H7 (cell line): ENCODE results near the gene STYXL1. TPM values are rescaled to one million over a fixed set of nuclear protein-coding genes. Genes with fewer than 3 reads are reported as not detected.
"Not testable (repeated sequence)": the region's sequence is repeated elsewhere in the genome, so short reads cannot be mapped to it uniquely, and the experiment has no call there.

ENCODE experiments used
- DNase-seq: peaks from one replicate; pipeline ENCODE4 v3.0.0; 2012
- H3K27me3 ChIP-seq: 2 replicates; pipeline ENCODE4 v1.6.0; 2011; ENCODE audit warnings: mild to moderate bottlenecking, low read length; ENCODE audit not compliant: control insufficient read depth, insufficient read depth
- H3K36me3 ChIP-seq: replicated peaks from 2 replicates; pipeline ENCODE4 v1.5.1; 2011; ENCODE audit warnings: low read length; ENCODE audit not compliant: control insufficient read depth, insufficient read depth
- H3K4me3 ChIP-seq: 2 replicates; pipeline ENCODE4 v1.5.1; 2011; ENCODE audit warnings: low read depth, mild to moderate bottlenecking, control low read depth, low read length, moderate library complexity; ENCODE audit not compliant: insufficient read depth
- total RNA-seq: library from RNA; depleted of rRNA; stranded (reverse); fragments of >200 nt; shearing (Covaris generic); gene quantifications from 2 replicates; pipeline ENCODE4 v1.2.3, GENCODE V29; 2014

Gene STYXL1
- total RNA-seq, 1 experiment from 2014 or later: 53.1 TPM

DNA sequence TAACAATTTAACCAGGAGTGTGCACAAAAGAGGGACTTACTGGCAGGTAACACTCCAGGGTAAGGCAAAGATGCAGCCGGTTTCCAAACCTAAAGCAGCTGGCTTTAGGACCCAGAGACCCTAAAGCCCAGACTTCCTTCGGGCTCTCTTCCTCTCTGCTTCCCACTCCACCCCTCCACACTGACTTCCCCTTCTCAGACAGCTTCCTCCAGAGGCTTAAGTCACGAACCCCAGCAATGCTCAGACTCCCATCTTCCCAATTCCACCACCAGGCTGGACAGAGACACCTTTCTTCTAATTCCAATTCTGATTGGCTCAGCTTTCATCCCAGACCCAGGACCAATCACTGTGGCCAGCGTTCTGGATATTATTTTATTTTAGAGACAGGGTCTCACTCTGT lies 24.8 kb downstream of the STYXL1 start:
- Histone ChIP-seq H3K36me3 (peaks cover 7% of the 10 kb centered on the region), H3K27me3 (no peaks in the 10 kb centered on the region), H3K4me3 (no peak overlapping the region)
- no peak for DNase-seq

DNA sequence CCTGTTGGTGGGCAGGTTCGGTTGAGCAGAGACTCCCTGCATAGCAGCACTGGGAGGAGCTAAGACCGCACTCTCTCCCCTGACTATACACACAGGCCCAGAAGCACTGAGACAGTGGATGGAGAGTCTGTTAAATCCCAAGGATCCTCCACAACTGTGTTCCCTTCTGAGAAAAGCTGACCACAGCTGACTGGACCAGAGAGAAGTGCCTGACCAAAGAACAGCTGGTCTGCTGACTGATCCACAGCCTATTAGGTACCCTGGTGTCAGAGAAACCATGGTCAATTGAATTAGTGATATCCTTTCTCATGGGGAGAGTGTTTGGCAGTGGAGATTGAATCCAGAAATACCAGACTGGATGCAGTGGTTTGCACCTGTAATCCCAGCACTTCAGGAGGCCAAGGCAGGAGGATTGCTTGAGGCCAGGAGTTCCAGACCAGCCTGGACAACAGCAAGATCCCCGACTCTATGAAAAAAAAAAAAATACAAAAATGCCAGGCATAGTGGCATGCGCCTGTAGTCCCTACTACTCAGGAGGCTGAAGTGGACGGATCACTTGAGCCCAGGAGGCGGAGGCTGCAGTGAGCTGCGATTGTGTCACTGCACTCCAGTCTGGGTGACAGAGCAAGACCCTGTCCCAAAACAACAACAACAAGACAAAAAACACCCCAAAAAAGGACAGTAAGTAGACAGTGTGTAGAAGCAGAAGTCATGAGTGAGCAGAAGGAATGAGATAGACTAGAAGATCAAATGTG lies 25.6 kb downstream of the STYXL1 start:
- Histone ChIP-seq H3K4me3 (no peak overlapping the region), H3K27me3 (no peaks in the 10 kb centered on the region), H3K36me3 (peaks cover 7% of the 10 kb centered on the region)
- no peak for DNase-seq

DNA sequence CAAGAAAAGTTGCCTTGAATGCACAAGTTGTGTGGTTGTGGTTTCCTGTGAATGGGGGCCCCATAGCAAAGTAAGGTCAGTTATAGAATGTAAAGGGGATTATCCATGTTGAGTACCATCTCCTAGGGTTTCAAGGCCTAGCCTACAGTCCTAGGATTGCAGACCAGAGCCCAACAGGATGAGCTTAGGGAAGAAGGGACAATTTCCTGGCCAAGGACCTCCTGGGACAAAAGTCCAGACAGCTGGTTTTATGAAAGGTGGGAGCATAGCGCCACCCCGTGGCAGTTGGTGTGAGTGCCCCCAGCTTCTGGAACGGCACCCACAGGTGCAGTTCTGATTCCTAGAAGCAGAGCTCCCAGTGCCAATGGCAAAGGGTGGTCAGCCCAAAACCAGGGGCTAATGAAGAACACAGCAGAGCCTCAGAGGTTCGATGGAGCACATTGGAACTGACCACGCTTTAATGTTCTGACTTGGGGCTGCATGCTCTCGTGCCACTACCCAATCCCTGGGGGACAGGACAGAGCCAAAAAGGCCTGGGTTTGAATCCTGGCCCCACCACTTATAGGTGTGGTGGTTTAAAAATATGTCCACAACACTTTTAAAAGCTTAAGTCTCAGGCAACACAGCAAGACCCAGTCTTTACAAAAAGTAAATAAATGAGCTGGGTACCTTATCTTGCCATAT lies 27.6 kb downstream of the STYXL1 start:
- Histone ChIP-seq H3K27me3 (no peaks in the 10 kb centered on the region), H3K36me3 (peaks cover 10% of the 10 kb centered on the region), H3K4me3 (no peak overlapping the region)
- DNase-seq: peak; percentile 87

DNA sequence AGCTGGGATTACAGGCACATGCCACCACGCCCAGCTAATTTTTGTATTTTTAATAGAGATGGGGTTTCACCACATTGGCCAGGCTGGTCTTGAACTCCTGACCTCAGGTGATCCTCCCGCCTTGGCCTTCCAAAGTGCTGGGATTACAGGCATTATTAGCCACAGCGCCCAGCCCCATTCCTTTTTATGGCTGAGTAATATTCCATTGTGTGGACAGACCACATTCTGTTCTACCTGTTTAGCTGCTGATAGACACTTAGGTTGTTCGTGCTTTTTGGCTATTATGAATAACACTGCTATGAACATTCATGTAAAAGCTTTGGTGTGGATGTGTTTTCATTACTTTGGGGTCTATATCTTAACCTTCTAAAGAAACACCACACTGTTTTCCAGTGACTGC lies 29.3 kb downstream of the STYXL1 start:
- H3K27me3 ChIP-seq, H3K4me3 ChIP-seq, DNase-seq: not testable (repeated sequence)
- H3K36me3 ChIP-seq: peaks cover 10% of the 10 kb centered on the region

DNA sequence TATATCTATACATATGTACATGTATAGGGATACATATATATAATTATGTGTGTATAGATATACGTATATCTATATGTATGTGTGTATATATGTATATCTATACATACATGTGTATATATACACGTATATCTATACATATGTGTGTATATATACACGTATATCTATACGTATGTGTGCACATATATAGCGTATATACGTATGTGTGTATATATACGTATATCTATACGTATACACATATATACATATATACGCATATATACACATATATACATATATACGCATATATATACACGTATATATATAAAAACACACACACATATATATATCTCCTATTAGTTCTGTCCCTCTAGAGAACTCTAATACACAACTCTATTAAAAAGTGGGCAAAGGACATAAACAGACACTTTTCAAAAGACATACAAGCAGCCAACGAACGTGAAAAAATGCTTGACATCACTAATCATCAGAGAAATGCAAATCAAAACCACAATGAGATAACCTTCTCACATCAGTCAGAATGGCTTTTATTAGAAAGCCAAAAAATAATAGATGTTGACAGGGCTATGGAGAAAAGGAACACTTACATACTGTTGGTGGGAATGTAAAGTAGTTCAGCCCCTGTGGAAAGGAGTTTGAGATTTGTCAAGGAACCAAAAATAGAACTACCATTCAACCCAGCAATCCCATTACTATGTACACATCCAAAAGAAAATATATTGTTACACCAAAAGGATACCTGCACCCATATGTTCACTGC lies 31.4 kb downstream of the STYXL1 start:
- Histone ChIP-seq H3K36me3 (peaks cover 9% of the 10 kb centered on the region), H3K27me3 (no peaks in the 10 kb centered on the region), H3K4me3 (no peak overlapping the region)
- DNase-seq: no peak

DNA sequence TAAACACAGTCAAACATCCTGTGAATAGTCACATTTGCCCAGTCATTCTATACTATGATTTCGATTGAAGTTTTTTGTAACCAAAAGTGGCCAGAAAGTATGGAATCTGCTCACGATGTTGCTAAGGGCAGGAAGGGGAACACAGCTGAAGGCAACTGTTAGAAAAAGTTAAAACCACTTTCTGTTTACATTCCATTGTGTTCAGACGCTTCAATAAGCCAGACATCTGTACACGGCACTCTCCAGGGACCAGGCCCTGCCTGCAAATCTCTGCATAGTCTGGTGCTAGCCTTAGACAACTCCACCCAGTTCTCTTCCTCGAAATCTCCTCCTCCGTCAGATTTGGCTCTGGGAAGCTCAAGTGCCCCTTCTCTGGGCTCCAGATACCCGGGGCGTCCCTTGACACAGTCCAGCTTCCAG lies 36.3 kb downstream of the STYXL1 start:
- DNase-seq: no peak
- no peaks in the 10 kb centered on the region for H3K27me3 ChIP-seq
- H3K4me3 ChIP-seq: no peak overlapping the region
- H3K36me3 ChIP-seq: peaks cover 4% of the 10 kb centered on the region

DNA sequence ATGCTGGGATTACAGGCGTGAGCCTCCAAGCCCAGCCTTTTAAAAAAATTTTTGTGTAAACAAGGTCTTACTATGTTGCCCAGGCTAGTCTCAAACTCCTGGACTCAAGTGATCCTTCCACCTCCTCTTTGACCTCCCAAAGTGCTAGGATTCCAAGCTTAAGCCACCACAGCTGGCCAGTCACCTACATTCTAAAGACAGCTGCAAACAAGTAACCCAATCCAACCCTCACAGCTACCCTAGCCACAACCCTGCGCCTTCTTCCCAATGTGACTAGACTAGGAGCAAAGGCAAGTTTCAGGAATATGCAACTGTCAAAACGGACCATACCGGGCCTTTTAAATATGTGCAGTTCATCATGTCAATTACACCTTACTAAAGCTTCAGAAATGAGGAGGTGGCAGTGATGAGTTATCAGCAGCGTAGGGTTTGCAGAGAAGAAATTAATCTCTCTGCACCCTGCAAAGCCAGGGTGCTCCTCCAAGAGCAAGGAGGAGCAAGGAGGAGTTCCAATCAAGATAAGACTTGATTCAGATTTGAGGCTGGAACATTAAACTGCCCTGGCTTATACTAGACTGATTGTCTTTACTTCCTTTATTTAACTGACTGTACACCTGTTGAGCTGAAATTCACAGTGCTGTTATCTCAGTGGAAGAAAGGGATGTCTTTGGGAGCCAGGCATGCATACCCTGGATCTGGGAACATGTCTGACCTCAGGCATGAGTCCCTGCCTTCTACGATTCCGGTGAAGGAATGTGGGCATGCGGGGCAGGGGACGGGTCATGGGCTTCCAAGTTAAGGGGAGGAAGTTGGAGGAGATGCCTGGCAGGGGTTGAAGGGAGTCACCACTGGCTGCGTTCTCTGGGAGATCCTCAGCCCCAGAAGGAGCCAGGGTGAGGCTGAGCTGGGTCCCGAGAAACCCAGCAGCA lies 37.9 kb downstream of the STYXL1 start:
- Histone ChIP-seq H3K36me3 (peaks cover 5% of the 10 kb centered on the region), H3K4me3 (no peak overlapping the region)
- DNase-seq: no peak

DNA sequence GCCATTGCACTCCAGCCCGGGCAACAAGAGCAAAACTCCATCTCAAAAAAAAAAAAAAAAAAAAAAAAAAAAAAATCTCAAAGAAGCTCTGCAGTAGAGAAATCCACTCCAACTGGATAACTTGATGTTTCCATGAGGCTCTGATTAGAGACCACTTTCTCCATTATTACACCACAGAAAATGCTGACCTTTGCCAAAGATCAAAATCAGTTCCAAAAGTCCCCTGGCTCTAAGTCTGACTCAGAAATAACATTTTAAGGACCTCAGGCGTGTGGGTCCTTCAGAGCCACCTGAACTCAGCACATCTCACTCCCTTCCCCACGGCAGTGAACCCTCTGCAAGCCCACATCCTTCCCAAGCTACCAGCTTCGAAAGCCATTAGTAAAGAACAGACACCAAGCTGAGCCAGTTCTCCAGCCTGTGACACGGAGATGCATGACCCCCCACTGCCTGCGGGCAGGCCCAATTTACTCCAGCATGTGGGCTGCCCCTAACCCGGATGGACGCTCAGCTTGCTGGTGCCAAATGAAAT lies 39.6 kb downstream of the STYXL1 start:
- H3K4me3 ChIP-seq: no peak overlapping the region
- DNase-seq: peak; percentile 41
- peaks cover 7% of the 10 kb centered on the region for H3K36me3 ChIP-seq
- no peaks in the 10 kb centered on the region for H3K27me3 ChIP-seq

More for the DNA sequence above, 37.9 kb downstream of the STYXL1 start:
- no peaks in the 10 kb centered on the region for H3K27me3 ChIP-seq

DNA sequence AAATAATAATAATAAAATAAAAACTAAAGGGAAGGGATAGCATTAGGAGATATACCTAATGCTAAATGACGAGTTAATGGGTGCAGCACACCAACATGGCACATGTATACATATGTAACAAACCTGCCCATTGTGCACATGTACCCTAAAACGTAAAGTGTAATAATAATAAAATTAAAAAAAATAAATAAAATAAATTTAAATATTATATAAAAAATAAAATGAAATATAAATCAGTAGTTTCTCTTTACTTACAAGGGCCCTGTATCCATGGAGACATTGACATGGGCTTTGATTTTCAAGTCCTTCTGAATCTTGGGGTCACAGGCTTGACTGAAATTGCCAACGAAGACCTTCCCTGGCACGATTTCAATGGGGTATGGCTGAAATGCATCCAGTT lies 42.8 kb downstream of the STYXL1 start:
- not testable (repeated sequence) for H3K36me3 ChIP-seq, DNase-seq, H3K4me3 ChIP-seq, H3K27me3 ChIP-seq

DNA sequence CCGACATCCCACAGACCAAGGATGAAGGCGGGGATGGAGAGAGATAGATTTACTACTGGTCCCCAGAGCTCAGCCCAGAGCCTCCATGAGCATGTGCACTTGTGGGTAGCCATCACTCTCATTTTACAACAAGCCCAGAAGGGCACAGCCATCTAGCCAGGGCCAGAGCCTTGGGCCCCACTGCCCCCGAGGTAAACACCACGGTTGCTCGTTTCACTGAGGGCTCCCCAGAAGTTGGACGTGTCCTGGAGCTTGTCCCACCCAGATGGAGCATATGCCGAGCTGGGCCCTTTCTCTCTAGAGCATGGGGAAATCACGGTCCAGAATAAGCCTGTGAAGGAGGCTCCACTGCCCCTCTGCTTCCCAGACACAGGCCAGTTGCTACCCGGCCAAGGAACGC lies 44.4 kb downstream of the STYXL1 start:
- Histone ChIP-seq H3K4me3 (no peak overlapping the region), H3K36me3 (peaks cover 9% of the 10 kb centered on the region), H3K27me3 (no peaks in the 10 kb centered on the region)
- no peak for DNase-seq

DNA sequence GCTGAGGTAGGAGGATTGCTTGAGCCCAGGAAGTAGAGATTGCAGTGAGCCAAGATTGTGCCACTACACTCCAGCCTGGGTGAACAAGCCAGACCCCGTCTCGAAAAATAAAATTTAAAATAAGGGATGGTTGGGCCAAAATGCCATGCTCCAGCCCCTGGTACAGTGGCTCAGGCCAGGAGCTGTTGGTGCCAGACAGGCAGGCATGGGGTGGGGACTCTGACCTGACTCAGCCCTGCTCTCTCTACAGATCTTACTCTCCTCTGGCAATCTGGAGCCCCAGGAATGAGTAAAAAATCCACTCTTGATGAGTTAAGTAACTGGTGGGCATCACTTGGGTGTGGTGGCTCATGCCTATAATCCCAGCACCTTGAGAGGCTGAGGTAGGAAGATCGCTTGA lies 45.0 kb downstream of the STYXL1 start:
- DNase-seq: no peak
- Histone ChIP-seq H3K36me3 (peaks cover 9% of the 10 kb centered on the region), H3K4me3 (no peak overlapping the region), H3K27me3 (no peaks in the 10 kb centered on the region)

DNA sequence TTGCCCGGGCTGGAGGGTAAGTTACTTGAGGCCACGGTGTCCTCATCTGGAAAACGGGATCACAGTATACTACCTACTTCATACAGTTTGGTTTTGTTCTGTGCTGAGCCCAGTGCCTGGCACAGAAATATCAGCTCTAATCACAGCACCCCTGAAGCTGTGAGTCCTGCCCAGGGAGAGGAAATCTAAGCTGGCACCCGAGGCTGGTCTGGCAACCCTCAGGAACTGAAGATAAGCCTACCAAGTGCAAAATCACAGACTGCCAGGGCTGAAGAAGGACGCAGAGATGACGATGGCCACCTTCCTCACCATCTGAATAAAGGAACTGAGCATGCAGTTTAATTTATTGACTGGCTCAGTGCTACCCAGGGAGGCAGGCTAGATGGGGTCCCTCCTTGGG lies 45.7 kb downstream of the STYXL1 start:
- H3K27me3 ChIP-seq: no peaks in the 10 kb centered on the region
- no peak overlapping the region for H3K4me3 ChIP-seq
- no peak for DNase-seq
- peaks cover 9% of the 10 kb centered on the region for H3K36me3 ChIP-seq

DNA sequence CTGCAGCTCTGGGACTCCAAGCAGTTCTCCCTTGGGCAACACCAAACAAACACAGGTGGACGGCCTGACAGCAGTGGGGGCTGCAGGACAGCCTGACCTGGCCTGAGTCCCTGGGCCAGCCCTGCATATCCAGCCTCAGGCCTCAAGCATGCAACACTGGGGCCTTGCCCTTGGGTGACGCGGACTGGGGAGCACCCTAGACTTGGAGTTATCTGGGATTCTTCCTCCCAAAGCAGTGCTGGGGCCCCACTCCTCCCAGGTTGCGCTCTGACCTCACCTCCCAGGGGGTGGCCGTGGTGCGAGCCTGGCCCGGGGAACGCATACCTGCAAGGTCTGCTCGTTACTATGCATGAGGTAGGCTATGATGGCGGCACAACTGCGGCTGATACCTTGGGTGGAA lies 47.2 kb downstream of the STYXL1 start:
- H3K4me3 ChIP-seq: no peak overlapping the region
- H3K27me3 ChIP-seq: no peaks in the 10 kb centered on the region
- H3K36me3 ChIP-seq: peaks cover 9% of the 10 kb centered on the region
- peak; percentile 31 for DNase-seq

DNA sequence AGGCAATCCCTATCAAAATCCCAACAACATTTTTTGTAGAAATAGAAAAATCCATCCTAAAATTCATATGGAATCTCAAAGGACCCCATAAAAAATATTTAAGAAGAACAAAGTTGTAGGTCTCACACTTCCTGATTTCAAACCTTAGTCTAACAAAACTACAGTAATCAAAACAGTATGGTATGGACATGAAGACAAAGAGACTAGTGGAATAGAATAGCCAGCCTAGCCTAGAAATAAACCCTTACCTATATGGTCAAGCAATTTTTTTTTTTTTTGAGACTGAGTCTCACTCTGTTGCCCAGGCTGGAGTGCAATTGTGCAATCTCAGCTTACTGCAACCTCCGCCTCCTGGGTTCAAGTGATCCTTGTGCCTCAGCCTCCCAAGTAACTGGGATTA lies 49.8 kb downstream of the STYXL1 start:
- H3K27me3 ChIP-seq: no peaks in the 10 kb centered on the region
- DNase-seq: no peak
- H3K4me3 ChIP-seq: no peak overlapping the region
- peaks cover 3% of the 10 kb centered on the region for H3K36me3 ChIP-seq
